Endodermal cell (in vitro differentiated cells): Measurements from ENCODE around the gene FHAD1. TPM values are rescaled to one million over a fixed set of nuclear protein-coding genes. Genes with fewer than 3 reads are reported as not detected.

Experiments used
- DNase-seq: peaks from one replicate; pipeline ENCODE4 v3.0.0-alpha.2; 2017
- H3K27ac ChIP-seq: 2 replicates; pipeline ENCODE4 v1.5.1; 2013; ENCODE audit warnings: mild to moderate bottlenecking, low read depth, low read length, moderate library complexity
- H3K27me3 ChIP-seq: 2 replicates; pipeline ENCODE4 v1.6.1; 2013; ENCODE audit warnings: mild to moderate bottlenecking, low read length, moderate library complexity; ENCODE audit not compliant: insufficient read depth, control insufficient read depth, poor library complexity, severe bottlenecking
- H3K36me3 ChIP-seq: 2 replicates; pipeline ENCODE4 v1.7.0; 2013; ENCODE audit warnings: mild to moderate bottlenecking, low read length, moderate library complexity; ENCODE audit not compliant: control insufficient read depth, insufficient read depth
- H3K4me1 ChIP-seq: one replicate; pipeline ENCODE4 v1.7.0; 2013; ENCODE audit warnings: low read length; ENCODE audit not compliant: control insufficient read depth, insufficient read depth
- H3K4me3 ChIP-seq: 2 replicates; pipeline ENCODE4 v1.5.1; 2013; ENCODE audit warnings: mild to moderate bottlenecking, low read length, moderate library complexity
- H3K9ac ChIP-seq: 2 replicates; pipeline ENCODE4 v1.6.1; 2013; ENCODE audit warnings: mild to moderate bottlenecking, low read length, moderate library complexity; ENCODE audit not compliant: poor library complexity, severe bottlenecking; ENCODE audit errors: extremely low read depth
- H3K9me3 ChIP-seq: 2 replicates; pipeline ENCODE4 v1.6.1; 2013; ENCODE audit warnings: mild to moderate bottlenecking, low read length, moderate library complexity; ENCODE audit not compliant: control insufficient read depth
- H3K27ac Mint-ChIP-seq: 2 replicates; pipeline ENCODE4 v1.8.0; 2020; ENCODE audit warnings: mixed read lengths
- H3K27me3 Mint-ChIP-seq: 2 replicates; pipeline ENCODE4 v1.8.0; 2021; ENCODE audit warnings: mild to moderate bottlenecking, mixed read lengths; ENCODE audit not compliant: insufficient read depth
- H3K36me3 Mint-ChIP-seq: 2 replicates; pipeline ENCODE4 v1.8.0; 2020; ENCODE audit warnings: low read depth, mixed read lengths
- H3K4me1 Mint-ChIP-seq: 2 replicates; pipeline ENCODE4 v1.8.0; 2020; ENCODE audit warnings: mixed read lengths
- H3K4me3 Mint-ChIP-seq: 2 replicates; pipeline ENCODE4 v1.8.0; 2020; ENCODE audit warnings: mild to moderate bottlenecking, moderate library complexity, mixed read lengths
- H3K9me3 Mint-ChIP-seq: 2 replicates; pipeline ENCODE4 v1.8.0; 2020; ENCODE audit warnings: mild to moderate bottlenecking, mixed read lengths
- WGBS, 2 experiments: methylation state at CpG; one replicate each; pipeline versions ENCODE4 v1.1.5 to v1.1.7; 2013; ENCODE audit warnings: missing lambda C conversion rate in 2 of 2, mixed read lengths in 1 of 2; ENCODE audit not compliant: insufficient coverage in 1 of 2, insufficient read length in 1 of 2; 5-methylcytosine and 5-hydroxymethylcytosine counted together
- total RNA-seq, 2 donors: library from RNA; stranded (reverse); fragmentation: NEBNext Ultra II Directional in 1 of 2; extraction: Animal tissue kit (Norgen Biotek cat#: 25700) in 1 of 2; gene quantifications; 2 replicates in 1 of 2; 3 replicates in 1 of 2; pipeline ENCODE4 v1.2.1, GENCODE V29; 2021
- TF ChIP-seq, protein P1 (sequence below): fragments of 200-600 bp; sonication (generic); conservative IDR thresholded peaks from 2 replicates; pipeline ENCODE4 v1.5.0; 2021; ENCODE audit warnings: antibody characterized with exemption, mild to moderate bottlenecking

FHAD1 gene
- total RNA-seq, 2 donors from 2014 or later = 2.9 to 3.6 TPM

DNA sequence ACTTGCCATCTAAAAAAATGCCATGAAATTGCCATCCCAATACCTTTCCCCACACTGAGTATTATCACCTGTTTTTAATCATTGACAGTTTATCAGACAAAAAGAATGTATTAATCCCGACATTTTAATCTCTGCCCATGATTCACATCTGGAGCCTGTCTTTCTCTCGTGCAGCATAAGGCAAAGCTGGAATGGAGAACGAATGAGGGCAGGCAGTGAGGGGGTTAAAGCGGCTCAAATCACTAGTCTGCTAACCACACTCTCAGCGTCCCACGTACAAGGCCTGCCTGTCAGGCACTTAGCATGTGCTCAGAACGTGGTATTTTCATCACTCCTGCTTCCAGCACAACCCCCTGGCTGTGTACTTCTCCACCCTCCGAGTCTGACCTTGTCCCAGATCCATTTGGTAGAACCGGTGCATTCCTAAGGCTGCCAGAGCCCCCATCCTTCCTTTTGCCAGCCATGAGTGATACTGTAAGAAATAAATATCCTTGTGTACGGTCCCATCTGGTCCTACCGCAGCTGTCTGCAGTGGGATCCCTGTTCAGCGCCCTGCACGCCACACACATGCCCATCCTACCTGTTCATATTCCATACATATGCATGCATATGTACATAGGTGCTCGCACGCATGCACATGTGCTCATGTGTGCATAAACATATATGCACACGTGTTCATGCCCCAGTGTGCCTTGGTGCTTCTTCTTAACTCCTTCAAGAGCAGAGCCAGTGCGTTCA lies 34.6 kb upstream of the FHAD1 start:
- WGBS, 2 experiments = 86 to 93% methylated on average over 9 to 17 of the region's 17 CpGs
- DNase-seq = no peak
- no peaks in the 10 kb centered on the region for H3K9me3 ChIP-seq
- no peak overlapping the region for H3K27ac Mint-ChIP-seq
- no peak overlapping the region for H3K4me3 Mint-ChIP-seq
- no peaks in the 10 kb centered on the region for H3K9me3 Mint-ChIP-seq
- no peaks in the 10 kb centered on the region for H3K36me3 ChIP-seq
- no peaks in the 10 kb centered on the region for H3K27me3 Mint-ChIP-seq
- H3K36me3 Mint-ChIP-seq = peaks cover 11% of the 10 kb centered on the region
- peaks cover 8% of the 10 kb centered on the region for H3K4me1 Mint-ChIP-seq
- peak overlapping the region; percentile 72 for H3K27ac ChIP-seq
- TF ChIP-seq, protein P1, sequence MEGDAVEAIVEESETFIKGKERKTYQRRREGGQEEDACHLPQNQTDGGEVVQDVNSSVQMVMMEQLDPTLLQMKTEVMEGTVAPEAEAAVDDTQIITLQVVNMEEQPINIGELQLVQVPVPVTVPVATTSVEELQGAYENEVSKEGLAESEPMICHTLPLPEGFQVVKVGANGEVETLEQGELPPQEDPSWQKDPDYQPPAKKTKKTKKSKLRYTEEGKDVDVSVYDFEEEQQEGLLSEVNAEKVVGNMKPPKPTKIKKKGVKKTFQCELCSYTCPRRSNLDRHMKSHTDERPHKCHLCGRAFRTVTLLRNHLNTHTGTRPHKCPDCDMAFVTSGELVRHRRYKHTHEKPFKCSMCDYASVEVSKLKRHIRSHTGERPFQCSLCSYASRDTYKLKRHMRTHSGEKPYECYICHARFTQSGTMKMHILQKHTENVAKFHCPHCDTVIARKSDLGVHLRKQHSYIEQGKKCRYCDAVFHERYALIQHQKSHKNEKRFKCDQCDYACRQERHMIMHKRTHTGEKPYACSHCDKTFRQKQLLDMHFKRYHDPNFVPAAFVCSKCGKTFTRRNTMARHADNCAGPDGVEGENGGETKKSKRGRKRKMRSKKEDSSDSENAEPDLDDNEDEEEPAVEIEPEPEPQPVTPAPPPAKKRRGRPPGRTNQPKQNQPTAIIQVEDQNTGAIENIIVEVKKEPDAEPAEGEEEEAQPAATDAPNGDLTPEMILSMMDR = no peak
- H3K4me3 ChIP-seq = no peak overlapping the region
- no peak overlapping the region for H3K9ac ChIP-seq
- H3K27me3 ChIP-seq = no peaks in the 10 kb centered on the region
- H3K4me1 ChIP-seq = peaks cover 6% of the 10 kb centered on the region

DNA sequence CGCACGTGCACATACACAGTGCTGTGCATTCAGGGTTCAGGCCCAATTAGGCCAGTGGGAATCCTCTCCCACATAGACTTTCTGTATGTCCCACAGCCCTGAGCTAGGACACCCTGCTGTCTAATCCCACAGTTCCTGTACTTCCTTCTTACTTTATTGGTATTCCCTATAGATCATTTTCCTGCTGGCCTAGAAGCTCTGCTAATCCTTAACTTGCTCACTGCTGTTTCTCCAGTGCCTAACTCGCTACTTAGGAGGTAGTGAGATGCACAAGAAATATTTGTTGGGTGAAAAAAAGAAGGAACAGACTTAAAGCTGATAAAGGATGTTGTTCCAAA lies 34.1 kb upstream of the FHAD1 start:
- H3K9ac ChIP-seq = no peak overlapping the region
- peaks cover under 1% of the 10 kb centered on the region for H3K9me3 ChIP-seq
- WGBS, 2 experiments = 94 to 100% methylated on average over 3 of the region's 3 CpGs
- Mint-ChIP-seq H3K4me1 (peaks cover 3% of the 10 kb centered on the region), H3K9me3 (peaks cover under 1% of the 10 kb centered on the region), H3K27ac (no peak overlapping the region), H3K27me3 (no peaks in the 10 kb centered on the region), H3K4me3 (no peak overlapping the region), H3K36me3 (peaks cover 16% of the 10 kb centered on the region)
- TF ChIP-seq, protein P1 = no peak
- peaks cover under 1% of the 10 kb centered on the region for H3K4me1 ChIP-seq
- peak overlapping the region; percentile 72 for H3K27ac ChIP-seq
- no peaks in the 10 kb centered on the region for H3K27me3 ChIP-seq
- no peaks in the 10 kb centered on the region for H3K36me3 ChIP-seq
- H3K4me3 ChIP-seq = no peak overlapping the region
- DNase-seq = no peak

DNA sequence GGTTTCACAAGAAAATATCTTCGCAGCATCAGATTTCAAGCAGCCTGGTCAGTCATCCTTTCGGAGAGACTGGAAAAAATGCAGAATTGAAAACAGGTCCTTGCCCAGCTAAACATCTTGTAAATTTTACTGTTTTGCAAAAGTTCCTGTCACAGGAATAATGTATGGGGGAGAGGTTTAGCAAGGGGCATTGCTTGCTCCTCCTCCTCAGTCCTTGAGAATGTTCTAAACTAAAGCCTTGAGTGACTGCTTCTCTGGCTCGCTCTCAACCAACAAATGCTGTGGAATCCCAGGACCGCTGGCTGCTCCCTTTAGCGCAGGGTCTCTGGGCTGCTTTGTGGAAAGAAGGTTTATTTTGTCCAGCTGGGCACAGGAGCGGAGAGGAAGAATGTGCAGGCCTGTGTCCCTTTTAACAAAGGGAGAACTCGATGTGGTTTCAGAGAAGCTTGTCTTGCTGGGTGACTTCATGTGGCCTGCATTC lies 33.6 kb upstream of the FHAD1 start:
- no peaks in the 10 kb centered on the region for H3K27me3 ChIP-seq
- no peak for DNase-seq
- no peak overlapping the region for H3K27ac Mint-ChIP-seq
- H3K9me3 Mint-ChIP-seq = peaks cover 5% of the 10 kb centered on the region
- peaks cover 5% of the 10 kb centered on the region for H3K9me3 ChIP-seq
- H3K36me3 ChIP-seq = peaks cover 4% of the 10 kb centered on the region
- no peaks in the 10 kb centered on the region for H3K4me1 Mint-ChIP-seq
- 81 to 89% methylated on average over 4 to 7 of the region's 7 CpGs for WGBS, 2 experiments
- H3K27ac ChIP-seq = peak overlapping the region; percentile 72
- H3K27me3 Mint-ChIP-seq = no peaks in the 10 kb centered on the region
- no peak overlapping the region for H3K4me3 ChIP-seq
- no peak overlapping the region for H3K9ac ChIP-seq
- no peaks in the 10 kb centered on the region for H3K4me1 ChIP-seq
- H3K4me3 Mint-ChIP-seq = no peak overlapping the region
- TF ChIP-seq, protein P1 = no peak
- peaks cover 21% of the 10 kb centered on the region for H3K36me3 Mint-ChIP-seq
